HepG2 (cell line): ENCODE results near the gene MNT. TPM values are rescaled to one million over a fixed set of nuclear protein-coding genes. Genes with fewer than 3 reads are reported as not detected.

Experiments
- ATAC-seq: fragments of 200-7000 bp; cut with Tn5 transposase; 3 replicates; pipeline ENCODE4 v1.9.1; 2020; ENCODE audit warnings: mild to moderate bottlenecking, moderate library complexity
- BruUV-seq: library from RNA; stranded (reverse); fragments of 400-500 nt; replicated peaks from 2 replicates; lab custom pipeline; 2021; lab: Mats Ljungman, UMichigan
- CTCF ChIA-PET: fragments of 300-600 bp; formaldehyde crosslinking; extraction: SDS; loops from one replicate; lab custom pipeline; 2021; ENCODE audit warnings: low total read pairs, inconsistent platforms, low intra/inter-chr PET ratio; lab: Yijun Ruan, JAX
- POLR2A ChIA-PET: fragments of 350-600 bp; sonication (Branson Sonifier 250); formaldehyde crosslinking; loops from one replicate; lab custom pipeline; 2020; ENCODE audit warnings: antibody characterized with exemption, inconsistent platforms; lab: Yijun Ruan, JAX
- DNase-seq: peaks from one replicate; pipeline ENCODE4 v3.0.0-alpha.2; 2015; ENCODE audit warnings: low spot score
- FAIRE-seq: peaks from 3 replicates; lab custom pipeline; 2011; peaks lifted over from hg19 to GRCh38; lab: Jason Lieb, UNC
- H2AFZ ChIP-seq: one replicate; pipeline ENCODE4 v1.6.1; 2011; ENCODE audit warnings: low read length, inconsistent platforms
- H3K27ac ChIP-seq: fragments of 300-600 bp; 3 replicates; pipeline ENCODE4 v1.8.0; 2011; ENCODE audit warnings: mixed run types, mild to moderate bottlenecking, mixed read lengths, low read length, inconsistent platforms; ENCODE audit not compliant: insufficient read depth; ENCODE audit errors: extremely low read length
- H3K27me3 ChIP-seq, 2 experiments: fragments of 200-600 bp in 1 of 2; 2 replicates in 1 of 2; 3 replicates in 1 of 2; pipeline versions ENCODE4 v1.6.0 to v1.8.0; 2011; ENCODE audit warnings: low read length in 2 of 2, mild to moderate bottlenecking in 2 of 2, moderate library complexity in 2 of 2, inconsistent platforms in 1 of 2; ENCODE audit not compliant: insufficient read depth in 2 of 2, control insufficient read depth in 1 of 2
- H3K36me3 ChIP-seq, 2 experiments: fragments of 200-600 bp in 1 of 2; replicated peaks in 1 of 2; 2 replicates in 1 of 2; 3 replicates in 1 of 2; pipeline versions ENCODE4 v1.5.1 to v1.8.0; 2011; ENCODE audit warnings: low read length in 2 of 2, inconsistent platforms in 1 of 2; ENCODE audit not compliant: insufficient read depth in 2 of 2, control insufficient read depth in 1 of 2
- H3K4me1 ChIP-seq: 2 replicates; pipeline ENCODE4 v1.5.1; 2012; ENCODE audit warnings: low read length, inconsistent platforms; ENCODE audit not compliant: insufficient read depth
- H3K4me2 ChIP-seq: 2 replicates; pipeline ENCODE4 v1.6.0; 2011; ENCODE audit warnings: low read depth, low read length, inconsistent platforms
- H3K4me3 ChIP-seq, 3 experiments: fragments of 200-600 bp in 1 of 3; sonication (generic), shearing (Covaris generic) in 1 of 3; replicated peaks in 1 of 3; 2 replicates each; pipeline ENCODE4 v1.5.1; 2011 to 2016; ENCODE audit warnings: low read length in 3 of 3, inconsistent platforms in 2 of 3, low read depth in 2 of 3, mild to moderate bottlenecking in 2 of 3, control low read depth in 1 of 3, mixed read lengths in 1 of 3; ENCODE audit not compliant: insufficient read depth in 1 of 3
- H3K79me2 ChIP-seq: one replicate; pipeline ENCODE4 v1.6.1; 2011; ENCODE audit warnings: low read length, inconsistent platforms; ENCODE audit not compliant: insufficient read depth
- H3K9ac ChIP-seq: 2 replicates; pipeline ENCODE4 v1.6.0; 2011; ENCODE audit warnings: mild to moderate bottlenecking, low read depth, low read length, inconsistent platforms; ENCODE audit not compliant: insufficient read depth
- H3K9me3 ChIP-seq: 2 replicates; pipeline ENCODE4 v1.5.1; 2012; ENCODE audit warnings: mild to moderate bottlenecking, low read length
- H4K20me1 ChIP-seq: 2 replicates; pipeline ENCODE4 v1.6.0; 2011; ENCODE audit warnings: inconsistent platforms, mild to moderate bottlenecking, low read length, moderate library complexity; ENCODE audit not compliant: insufficient read depth
- ARNT2 ChIP-seq: sonication (generic); formaldehyde crosslinking; IDR thresholded peaks from 2 replicates; pipeline ENCODE4 v1.8.0; 2022; ENCODE audit warnings: mild to moderate bottlenecking, low read depth, missing genetic modification reagents, moderate library complexity
- BCLAF1 ChIP-seq: fragments of 450-650 bp; IDR thresholded peaks from 2 replicates; pipeline ENCODE4 v1.6.1; 2017; ENCODE audit warnings: mild to moderate bottlenecking
- DNMT1 ChIP-seq: sonication (generic); formaldehyde crosslinking; IDR thresholded peaks from 2 replicates; pipeline ENCODE4 v1.5.1; 2020; ENCODE audit warnings: mild to moderate bottlenecking, missing genetic modification reagents
- ETV5 ChIP-seq: IDR thresholded peaks from 2 replicates; pipeline ENCODE4 v1.6.1; 2018; ENCODE audit warnings: missing biosample characterization, missing genetic modification reagents, inconsistent platforms, borderline replicate concordance
- IKZF1 ChIP-seq: fragments of 450-650 bp; IDR thresholded peaks from 2 replicates; pipeline ENCODE4 v1.7.1; 2016
- MED8 ChIP-seq: sonication (generic); formaldehyde crosslinking; IDR thresholded peaks from 2 replicates; pipeline ENCODE4 v1.8.1; 2023; ENCODE audit warnings: mild to moderate bottlenecking, missing genetic modification reagents; ENCODE audit not compliant: insufficient replicate concordance
- MXD3 ChIP-seq: IDR thresholded peaks from 2 replicates; pipeline ENCODE4 v1.6.1; 2016; ENCODE audit warnings: mild to moderate bottlenecking, missing biosample characterization, missing genetic modification reagents
- MXD4 ChIP-seq: IDR thresholded peaks from 2 replicates; pipeline ENCODE4 v1.6.1; 2016; ENCODE audit warnings: mild to moderate bottlenecking, missing biosample characterization, missing genetic modification reagents
- NONO ChIP-seq, 2 experiments: fragments of 450-650 bp in 1 of 2; sonication (generic) in 1 of 2; formaldehyde crosslinking in 1 of 2; IDR thresholded peaks in 1 of 2; conservative IDR thresholded peaks in 1 of 2; 2 replicates each; pipeline versions ENCODE4 v1.6.1 to v1.8.0; 2017 to 2022; ENCODE audit warnings: mild to moderate bottlenecking in 1 of 2, missing genetic modification reagents in 1 of 2, moderate library complexity in 1 of 2
- THYN1 ChIP-seq: sonication (generic); formaldehyde crosslinking; IDR thresholded peaks from 2 replicates; pipeline ENCODE4 v1.8.1; 2023; ENCODE audit warnings: low read depth, mild to moderate bottlenecking, moderate library complexity, missing genetic modification reagents, borderline replicate concordance
- ZNF180 ChIP-seq: sonication (generic); formaldehyde crosslinking; IDR thresholded peaks from 2 replicates; pipeline ENCODE4 v1.4.0; 2020; ENCODE audit warnings: low read depth, missing genetic modification reagents, borderline replicate concordance
- ZNF224 ChIP-seq: sonication (generic); formaldehyde crosslinking; IDR thresholded peaks from 2 replicates; pipeline ENCODE4 v1.5.0; 2020; ENCODE audit warnings: mild to moderate bottlenecking, missing genetic modification reagents
- ZNF337 ChIP-seq: sonication (generic); formaldehyde crosslinking; IDR thresholded peaks from 2 replicates; pipeline ENCODE4 v1.5.1; 2020; ENCODE audit warnings: missing genetic modification reagents, low read depth, mild to moderate bottlenecking, borderline replicate concordance
- ZNF550 ChIP-seq: sonication (generic); formaldehyde crosslinking; IDR thresholded peaks from 2 replicates; pipeline ENCODE4 v1.4.0; 2020; ENCODE audit warnings: mild to moderate bottlenecking, missing genetic modification reagents, borderline replicate concordance
- ZNF576 ChIP-seq: sonication (generic); formaldehyde crosslinking; IDR thresholded peaks from 2 replicates; pipeline ENCODE4 v1.4.0; 2020; ENCODE audit warnings: mild to moderate bottlenecking, missing genetic modification reagents
- ZNF605 ChIP-seq: sonication (generic); formaldehyde crosslinking; IDR thresholded peaks from 2 replicates; pipeline ENCODE4 v1.8.0; 2022; ENCODE audit warnings: mild to moderate bottlenecking, missing genetic modification reagents
- ZNF619 ChIP-seq: sonication (generic); formaldehyde crosslinking; IDR thresholded peaks from 2 replicates; pipeline ENCODE4 v1.4.0; 2020; ENCODE audit warnings: mild to moderate bottlenecking, missing genetic modification reagents
- WGBS: methylation state at CpG from one replicate; pipeline ENCODE4 v1.1.6; 2017; ENCODE audit warnings: low lambda C conversion rate; 5-methylcytosine and 5-hydroxymethylcytosine counted together
- in situ Hi-C: cut with HindIII; loops from 2 replicates; pipeline ENCODE4 v1.10.0; 2017; ENCODE audit warnings: low pct_unique_long_range_greater_than_20kb; ENCODE audit not compliant: extremely low pct_ligation_motif_present
- intact Hi-C: fragments of 100-400 bp; cut with micrococcal nuclease; formaldehyde crosslinking; loops from one replicate; pipeline ENCODE4 v1.10.0; 2022; ENCODE audit not compliant: unreplicated experiment
- polyA plus RNA-seq, 8 experiments: library from polyadenylated mRNA; depleted of rRNA in 3 of 8; stranded (reverse) in 7 of 8; unstranded in 1 of 8; fragments of >200 nt; fragmentation: Illumina TruSeq in 4 of 8; extraction: Trizol in 4 of 8; gene quantifications; 2 replicates each; pipeline versions ENCODE4 v1.2.1 to v1.2.3, GENCODE V29; 2011 to 2016; ENCODE audit warnings: low read depth in 4 of 8, missing spikeins in 1 of 8, mixed read lengths in 1 of 8; ENCODE audit not compliant: insufficient read depth in 1 of 8
- total RNA-seq, 5 experiments: library from RNA; depleted of rRNA; stranded (reverse); fragments of >200 nt; fragmentation: Illumina TruSeq; extraction: Trizol; gene quantifications; 2 replicates each; pipeline ENCODE4 v1.2.3, GENCODE V29; 2016; ENCODE audit warnings: low read depth in 1 of 5

The MNT gene
- total and polyA plus RNA-seq, 2 of the 13 experiments (the other 11 are each of a cell fraction or from before 2014, with no cell fraction given), result 2.1 to 3.5 TPM

GRCh38 chr17:2450016-2450650 lies 49.3 kb upstream of the MNT start:
- ATAC-seq (no peak), DNase-seq (no peak), FAIRE-seq (no peak)
- TSS peak; percentile 25 for BruUV-seq
- no peak for TF ChIP-seq DNMT1 (CRISPR knock-in tag)
- no peak for TF ChIP-seq MED8 (CRISPR knock-in tag)
- no peak for TF ChIP-seq ZNF619 (CRISPR knock-in tag)
- TF ChIP-seq MXD4 (CRISPR knock-in tag), result no peak
- TF ChIP-seq ETV5 (CRISPR knock-in tag), result no peak
- no peak for TF ChIP-seq ZNF550 (CRISPR knock-in tag)
- TF ChIP-seq MXD3, result no peak
- TF ChIP-seq ZNF576 (CRISPR knock-in tag), result no peak
- no peak for TF ChIP-seq ARNT2 (CRISPR knock-in tag)
- no peak for TF ChIP-seq ZNF224 (CRISPR knock-in tag)
- TF ChIP-seq ZNF180 (CRISPR knock-in tag), result no peak
- no peak for TF ChIP-seq ZNF337 (CRISPR knock-in tag)
- no peak for TF ChIP-seq NONO (IDR thresholded peaks at IDR 0.05)
- no peak for TF ChIP-seq NONO (CRISPR knock-in tag; conservative IDR thresholded peaks at IDR 0.05)
- no peak for TF ChIP-seq BCLAF1
- TF ChIP-seq THYN1, result no peak
- no peak for TF ChIP-seq ZNF605 (CRISPR knock-in tag)
- no peak for TF ChIP-seq IKZF1
- H3K4me2 ChIP-seq, result no peak overlapping the region
- intact Hi-C loops (no loop called here), in situ Hi-C loops (no loop called here)
- no peak overlapping the region for H3K9ac ChIP-seq
- H4K20me1 ChIP-seq, result no peaks in the 10 kb centered on the region
- H3K36me3 ChIP-seq, result peaks cover 0 to 9% of the 10 kb centered on the region in 2 experiments; a peak in 1 of 5 replicates
- no peaks in the 10 kb centered on the region for H3K9me3 ChIP-seq
- H2AFZ ChIP-seq, result no peak overlapping the region
- 97% methylated on average over 5 of the region's 5 CpGs for WGBS
- no peaks in the 10 kb centered on the region for H3K27me3 ChIP-seq
- no peaks in the 10 kb centered on the region for H3K79me2 ChIP-seq
- H3K27ac ChIP-seq, result no peak overlapping the region
- no peak overlapping the region for H3K4me3 ChIP-seq
- CTCF ChIA-PET, result no interaction called here
- POLR2A ChIA-PET, result no interaction called here
- no peaks in the 10 kb centered on the region for H3K4me1 ChIP-seq
